GM19023 (cell line): ENCODE results near the gene TTC23.
"Not testable (repeated sequence)": the region's sequence is repeated elsewhere in the genome, so short reads cannot be mapped to it uniquely, and the experiment has no call there.

Experiments
- ATAC-seq: cut with Tn5 transposase; IDR thresholded peaks from one replicate; pipeline ENCODE4 v1.9.1; 2021; ENCODE audit warnings: mild to moderate bottlenecking, moderate library complexity; ENCODE audit not compliant: unreplicated experiment

TTC23 gene

DNA sequence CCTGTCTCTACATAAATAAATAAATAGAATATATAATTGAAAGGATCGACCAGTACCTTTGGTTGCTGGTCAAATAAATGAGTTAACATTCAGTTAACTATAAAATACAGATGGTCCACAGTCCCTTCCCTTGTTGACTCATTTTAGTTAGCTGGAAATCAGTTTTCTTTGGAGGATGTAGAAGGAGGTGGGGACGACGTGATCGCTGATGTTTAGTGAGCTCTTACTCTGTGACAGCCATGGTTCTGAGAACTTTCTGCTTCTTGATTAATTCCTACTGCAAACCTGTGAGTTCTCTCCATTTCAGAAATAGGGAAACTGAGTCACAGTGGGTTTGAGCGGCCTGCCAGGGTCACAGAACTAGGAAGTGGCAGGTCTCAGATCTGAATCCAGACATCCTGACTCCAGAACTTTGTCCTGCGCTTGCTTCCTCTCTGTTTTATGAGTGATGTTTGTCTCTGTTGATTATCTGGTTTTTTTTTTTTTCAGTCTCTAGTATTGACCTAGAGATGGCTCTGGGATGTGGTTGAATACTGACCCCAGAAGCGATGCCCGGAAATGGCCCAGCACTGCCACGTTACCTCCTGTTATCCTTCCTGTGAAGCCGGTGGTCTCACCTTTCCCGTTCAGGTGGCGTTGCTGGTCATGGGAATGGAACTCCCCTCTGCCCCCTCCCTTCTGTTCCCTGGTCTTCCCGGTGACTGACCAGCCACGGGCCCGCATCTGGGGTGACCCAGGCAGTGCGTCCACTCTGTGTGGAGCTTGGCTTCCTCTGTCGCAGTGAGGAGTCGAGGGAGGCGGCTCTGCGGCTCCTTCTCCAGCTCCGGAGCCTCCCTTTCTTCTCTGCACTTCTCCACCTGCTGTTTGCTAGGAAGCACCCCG lies 126.3 kb downstream of the TTC23 start:
- ATAC-seq: no peak

DNA sequence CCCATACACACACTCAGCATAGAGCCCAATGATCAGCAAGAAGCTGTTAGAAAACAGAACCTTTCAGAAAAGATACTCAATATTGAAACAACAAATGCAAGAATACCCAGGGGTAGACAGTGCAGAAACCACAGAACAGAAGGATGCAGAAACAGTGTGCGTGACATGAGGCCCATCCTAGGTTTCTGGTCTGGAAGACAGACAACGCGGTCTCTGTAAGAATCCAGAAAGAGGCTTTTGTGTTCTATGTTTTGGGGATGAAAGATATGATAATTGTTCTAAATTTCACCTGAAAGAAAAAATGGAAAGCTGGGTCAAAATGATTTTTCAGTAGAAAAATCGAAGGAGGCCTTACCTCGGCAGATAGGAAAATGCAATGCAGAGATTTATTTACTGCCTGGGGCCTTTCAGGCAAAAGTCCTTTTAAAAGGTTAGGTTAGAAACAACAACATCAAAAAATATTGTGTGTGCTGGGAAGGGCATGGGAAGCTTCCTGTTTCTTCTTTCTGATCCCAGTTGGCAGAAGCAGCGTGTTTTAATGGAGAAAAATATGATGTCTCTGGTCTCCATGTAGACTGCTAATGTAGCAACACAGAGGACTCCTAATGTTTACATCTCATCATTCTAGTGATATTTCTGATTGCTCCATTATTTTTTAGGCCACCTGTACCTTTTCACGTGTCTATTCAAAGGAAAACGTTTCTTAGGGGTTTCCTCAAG lies 127.5 kb downstream of the TTC23 start:
- no peak for ATAC-seq

DNA sequence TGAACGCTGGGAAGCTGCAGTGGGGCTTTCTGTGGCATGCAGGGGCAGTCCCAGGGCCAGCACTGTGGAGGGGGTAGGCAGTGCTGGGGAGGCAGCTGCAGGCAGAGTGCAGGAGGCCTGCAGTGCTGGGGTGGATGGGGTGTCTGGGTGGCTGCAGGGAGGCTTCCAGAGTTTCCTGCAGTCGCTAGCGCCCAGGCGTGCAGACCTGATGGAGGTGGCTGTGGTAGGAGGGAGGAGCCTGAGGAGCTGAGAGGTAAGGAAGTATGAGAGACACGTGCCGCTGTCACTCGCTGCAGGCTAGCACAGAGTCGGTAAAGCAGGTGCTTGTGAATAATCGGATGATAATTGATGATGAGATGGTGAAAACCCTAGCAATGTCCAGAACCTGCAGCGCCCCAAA lies 128.2 kb downstream of the TTC23 start:
- no peak for ATAC-seq

DNA sequence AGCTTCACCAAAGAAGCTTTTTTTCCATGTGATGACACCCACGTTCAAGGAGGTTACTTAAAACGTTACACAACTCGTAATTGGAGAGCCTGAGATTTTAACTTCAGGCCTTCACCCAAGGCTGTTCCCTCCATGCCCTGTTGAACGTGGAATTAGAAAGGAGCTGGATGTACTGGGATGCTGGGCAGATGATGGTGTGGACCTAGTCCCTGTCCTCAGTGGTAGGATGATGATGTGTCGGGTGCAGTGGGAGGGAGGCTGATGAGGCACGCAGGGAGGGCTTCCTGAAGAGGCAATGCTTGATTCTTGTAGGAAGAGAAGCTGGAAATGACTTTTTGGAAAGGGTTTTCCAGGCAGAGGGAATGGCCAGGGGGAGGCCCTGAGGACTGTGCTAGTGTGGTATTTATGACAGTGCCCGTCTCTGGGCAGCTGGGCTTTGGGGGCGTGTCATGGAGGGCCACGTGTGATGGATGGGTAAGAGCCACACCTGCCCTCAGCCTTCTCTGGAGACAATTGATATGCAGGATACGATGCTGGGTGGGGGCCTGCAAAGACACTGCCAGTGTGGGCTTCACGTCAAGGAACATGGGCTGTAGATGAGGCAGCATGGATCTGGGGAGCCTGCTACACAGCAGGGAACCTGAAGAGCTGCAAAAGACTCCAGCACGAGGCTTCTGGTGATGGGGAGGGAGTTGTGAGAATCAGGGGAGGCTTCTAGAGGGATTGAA lies 129.2 kb downstream of the TTC23 start:
- ATAC-seq: no peak

DNA sequence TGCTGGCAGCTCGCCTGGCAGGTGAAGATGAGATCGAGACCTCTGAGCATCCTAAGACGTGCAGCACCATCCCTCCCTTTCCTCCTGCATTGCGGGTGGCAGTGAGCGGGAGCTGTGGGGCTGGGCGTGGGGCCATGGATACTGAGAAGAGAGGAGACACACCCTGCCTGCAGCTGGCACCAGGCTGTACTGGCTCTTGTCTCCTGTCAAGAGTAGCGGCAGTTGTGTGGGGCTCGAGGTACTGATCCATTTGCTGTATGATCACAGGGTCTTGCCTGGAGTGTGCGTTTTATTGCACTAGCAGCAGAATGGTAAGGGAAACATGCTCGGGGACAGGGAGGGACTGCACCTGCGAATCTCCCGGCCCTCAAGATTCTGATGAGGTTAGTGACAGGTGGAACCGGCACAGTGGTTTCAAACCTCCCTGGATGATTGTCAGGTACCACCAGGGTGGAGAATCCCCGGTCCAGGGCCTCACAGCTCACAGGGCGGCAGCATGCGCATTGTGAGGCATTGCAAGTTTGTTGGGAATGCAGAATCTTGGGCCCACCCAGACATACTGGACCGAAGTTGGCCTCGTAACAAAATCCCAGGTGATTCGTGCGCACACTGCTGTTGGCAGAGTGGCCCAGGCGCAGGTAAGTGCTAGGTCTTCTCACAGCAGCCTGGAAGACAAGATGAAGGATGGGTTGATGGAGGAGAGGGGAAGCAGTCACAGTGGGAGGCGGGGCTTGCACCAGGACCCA lies 130.4 kb downstream of the TTC23 start:
- ATAC-seq: no peak

DNA sequence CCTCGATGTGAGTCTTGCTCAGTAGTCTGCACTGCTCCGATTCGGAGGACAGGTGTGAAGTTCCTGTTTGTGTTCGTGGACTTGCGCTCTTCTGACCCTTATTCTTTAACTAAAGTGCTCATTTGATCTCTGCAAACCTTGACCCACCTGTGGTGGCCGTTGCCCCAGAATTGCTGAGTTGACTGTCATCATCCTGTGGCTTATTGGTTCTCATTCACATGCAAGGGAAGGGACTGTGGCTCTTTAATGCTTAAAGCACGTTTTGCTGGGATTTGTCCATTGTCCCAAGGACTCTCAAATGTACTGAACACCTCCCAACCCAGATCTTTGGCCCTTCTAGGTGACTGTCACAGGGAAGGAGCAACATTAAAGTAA lies 131.1 kb downstream of the TTC23 start:
- no peak for ATAC-seq

DNA sequence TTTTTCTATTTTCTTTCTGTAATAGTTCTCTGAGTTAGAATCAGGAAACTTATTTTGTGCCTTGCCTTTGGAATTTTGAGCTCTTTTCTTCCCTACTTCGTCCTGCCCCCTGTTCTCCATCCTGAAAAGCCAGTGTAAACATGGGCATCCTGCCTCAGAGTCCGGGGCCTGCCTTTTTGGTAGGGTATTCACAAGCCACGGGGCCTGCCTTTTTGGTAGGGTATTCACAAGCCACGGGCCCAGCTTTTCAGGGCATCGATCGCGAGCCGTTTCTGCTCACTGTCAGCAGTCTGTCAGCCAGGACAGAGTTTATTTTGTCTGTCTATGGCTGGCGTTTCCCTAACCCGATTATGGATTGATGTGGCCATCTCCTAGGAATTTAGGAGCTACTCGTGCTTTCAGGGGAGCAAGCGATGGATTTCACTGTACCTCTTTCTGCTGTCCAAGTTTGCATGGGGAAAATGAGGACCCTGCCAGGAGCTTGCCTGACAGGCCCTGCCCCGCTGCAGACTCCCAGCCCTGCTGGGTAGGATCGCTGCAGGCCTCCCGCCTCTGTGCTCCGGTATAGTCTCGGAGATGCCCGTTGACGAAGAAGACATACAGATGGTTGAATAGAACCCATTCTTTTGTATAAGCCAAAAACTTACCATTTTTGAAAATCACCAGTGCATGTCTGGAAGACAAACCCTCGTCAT lies 131.7 kb downstream of the TTC23 start:
- ATAC-seq: no peak

DNA sequence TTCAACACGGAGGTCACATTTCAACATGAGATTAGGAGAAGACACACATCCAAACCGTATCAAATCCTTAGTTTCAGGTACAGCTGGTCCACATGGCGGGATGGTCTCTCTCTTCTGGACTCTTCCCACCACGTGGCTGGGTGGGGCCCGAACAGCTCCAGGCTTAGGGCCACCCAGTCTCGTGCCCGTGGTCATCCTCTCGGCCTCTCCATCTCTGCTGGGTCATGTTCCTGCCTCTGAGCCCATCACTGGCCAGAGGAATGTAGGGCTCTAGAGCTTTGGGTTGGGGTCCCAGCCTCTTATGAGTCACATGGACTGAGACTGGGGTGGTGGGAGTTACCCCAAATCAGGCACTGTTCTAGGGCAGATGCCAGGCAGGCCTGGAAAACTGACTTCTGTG lies 132.3 kb downstream of the TTC23 start:
- no peak for ATAC-seq

DNA sequence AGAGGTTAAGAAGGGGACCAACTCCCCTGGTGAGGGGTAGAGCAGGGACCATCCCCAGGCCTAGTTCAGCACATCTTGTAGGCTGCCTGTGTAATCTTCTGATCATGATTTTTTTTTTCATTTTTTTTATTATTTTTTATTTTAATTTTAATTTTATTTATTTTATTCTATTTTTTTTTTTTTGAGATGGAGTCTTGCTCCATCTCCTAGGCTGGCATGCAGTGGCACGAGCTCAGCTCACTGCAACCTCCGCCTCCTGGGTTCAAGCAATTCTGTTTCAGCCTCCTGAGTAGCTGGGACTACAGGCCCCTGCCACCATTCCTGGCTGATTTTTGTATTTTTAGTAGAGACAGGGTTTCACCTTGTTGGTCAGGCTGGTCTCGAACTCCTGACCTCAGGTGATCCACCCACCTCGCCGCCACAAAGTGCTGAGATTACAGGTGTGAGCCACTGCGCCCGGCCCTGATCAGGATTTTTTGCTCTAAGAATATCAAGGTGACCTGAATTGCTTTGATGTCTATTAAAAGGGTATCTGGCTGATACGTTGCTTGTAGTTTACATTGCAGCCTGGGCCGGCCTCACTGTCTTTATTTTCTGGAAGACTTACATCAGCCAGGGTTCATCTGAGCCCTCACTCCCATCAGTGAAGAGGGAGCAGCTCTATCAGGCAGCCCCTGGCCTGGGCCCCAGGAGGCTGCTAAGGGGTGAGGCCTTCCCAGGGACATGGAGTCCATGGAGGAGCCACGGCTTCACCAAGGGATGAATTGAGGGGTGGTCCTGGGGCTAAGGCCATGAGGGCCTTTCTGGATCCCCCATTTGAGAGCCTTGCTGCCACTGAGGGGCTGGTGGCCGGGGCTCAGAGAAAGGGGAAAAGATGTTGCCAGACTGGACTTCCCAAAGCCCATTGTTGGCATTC lies 133.8 kb downstream of the TTC23 start:
- ATAC-seq: no peak

DNA sequence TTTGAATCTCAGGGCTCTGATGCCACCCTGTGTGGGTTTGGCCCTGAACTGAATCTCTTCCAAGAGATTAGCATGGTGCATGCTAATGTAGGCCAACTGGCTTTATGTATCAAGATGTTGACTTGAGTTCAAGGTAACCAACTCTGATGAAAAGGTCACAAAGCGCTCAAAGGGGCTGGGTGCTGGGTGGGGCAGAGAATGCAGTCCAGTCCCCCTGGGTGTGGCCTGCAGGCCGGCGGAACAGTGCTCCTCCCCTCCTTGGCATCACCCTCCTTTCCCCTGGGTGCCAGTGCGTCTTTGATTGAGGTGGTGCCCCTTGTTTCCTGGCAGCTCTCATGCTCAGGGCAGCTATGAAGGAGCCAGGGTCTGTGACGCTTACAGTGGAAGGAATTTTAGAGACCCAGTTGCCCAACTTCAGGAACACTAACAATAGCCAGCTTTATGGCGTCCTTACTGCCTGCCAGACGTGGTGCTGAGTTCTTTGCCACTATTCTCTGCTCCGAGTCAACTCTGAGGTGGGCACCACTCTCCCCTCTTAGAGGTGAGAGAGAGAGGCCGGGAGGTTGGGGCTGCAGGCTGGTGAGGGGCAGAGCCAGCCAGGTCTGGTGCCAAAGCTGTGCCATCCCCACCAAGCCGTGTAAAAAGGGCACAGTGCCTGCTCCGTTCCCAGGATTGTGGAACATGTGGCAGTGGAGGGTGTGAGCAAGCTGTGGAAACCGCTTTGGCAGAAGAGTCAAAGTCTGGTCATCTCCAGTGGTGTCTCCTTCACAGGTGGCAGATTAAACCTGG lies 134.7 kb downstream of the TTC23 start:
- no peak for ATAC-seq

DNA sequence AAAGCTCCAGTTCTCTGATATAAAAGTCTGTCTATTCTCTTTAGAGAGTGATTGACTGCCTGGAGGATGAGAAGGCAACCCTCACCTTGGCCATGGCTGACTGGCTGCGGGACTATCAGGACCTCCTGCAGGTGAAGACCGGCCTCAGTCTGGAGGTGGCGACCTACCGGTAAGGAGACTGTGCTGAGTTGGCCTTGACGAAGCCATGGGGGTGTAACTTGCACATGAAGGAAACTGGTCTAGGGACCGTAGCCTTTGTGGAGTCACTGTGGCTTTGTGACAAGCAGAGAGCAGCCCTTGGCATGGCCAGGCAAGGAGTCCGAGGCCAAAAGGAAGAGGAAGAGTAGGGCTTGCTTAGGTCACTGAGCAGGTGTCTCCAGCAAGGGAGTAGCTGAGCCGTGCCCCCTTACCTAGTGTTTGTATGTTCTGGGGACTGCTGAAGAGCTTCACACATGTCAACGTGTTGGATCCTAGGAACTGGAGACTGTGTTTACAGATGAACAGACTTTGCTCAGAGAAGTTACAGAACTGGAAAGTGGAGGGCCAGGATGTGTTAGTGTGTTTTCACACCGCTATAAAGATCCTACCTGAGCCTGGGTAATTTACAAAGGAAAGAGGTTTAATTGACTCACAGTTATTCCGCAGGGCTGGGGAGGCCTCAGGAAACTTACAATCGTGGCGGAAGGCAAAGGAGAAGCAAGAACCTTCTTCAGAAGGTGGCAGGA lies 135.7 kb downstream of the TTC23 start:
- no peak for ATAC-seq

DNA sequence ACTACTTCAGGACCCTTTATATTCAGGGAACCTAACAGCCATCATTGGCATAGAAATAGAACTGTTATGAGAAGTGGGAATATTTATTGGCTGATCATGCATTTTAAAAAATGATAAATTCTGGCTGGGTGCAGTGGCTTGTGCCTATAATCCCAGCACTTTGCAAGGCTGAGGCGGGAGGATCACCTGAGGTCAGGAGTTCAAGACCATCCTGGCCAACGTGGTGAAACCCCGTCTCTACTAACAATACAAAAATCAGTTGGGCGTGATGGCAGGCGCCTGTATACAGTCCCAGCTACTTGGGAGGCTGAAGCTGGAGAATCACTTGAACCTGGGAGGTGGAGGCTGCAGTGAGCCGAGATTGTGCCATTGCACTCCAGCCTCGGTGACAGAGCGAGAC lies 137.7 kb downstream of the TTC23 start:
- ATAC-seq: not testable (repeated sequence)

DNA sequence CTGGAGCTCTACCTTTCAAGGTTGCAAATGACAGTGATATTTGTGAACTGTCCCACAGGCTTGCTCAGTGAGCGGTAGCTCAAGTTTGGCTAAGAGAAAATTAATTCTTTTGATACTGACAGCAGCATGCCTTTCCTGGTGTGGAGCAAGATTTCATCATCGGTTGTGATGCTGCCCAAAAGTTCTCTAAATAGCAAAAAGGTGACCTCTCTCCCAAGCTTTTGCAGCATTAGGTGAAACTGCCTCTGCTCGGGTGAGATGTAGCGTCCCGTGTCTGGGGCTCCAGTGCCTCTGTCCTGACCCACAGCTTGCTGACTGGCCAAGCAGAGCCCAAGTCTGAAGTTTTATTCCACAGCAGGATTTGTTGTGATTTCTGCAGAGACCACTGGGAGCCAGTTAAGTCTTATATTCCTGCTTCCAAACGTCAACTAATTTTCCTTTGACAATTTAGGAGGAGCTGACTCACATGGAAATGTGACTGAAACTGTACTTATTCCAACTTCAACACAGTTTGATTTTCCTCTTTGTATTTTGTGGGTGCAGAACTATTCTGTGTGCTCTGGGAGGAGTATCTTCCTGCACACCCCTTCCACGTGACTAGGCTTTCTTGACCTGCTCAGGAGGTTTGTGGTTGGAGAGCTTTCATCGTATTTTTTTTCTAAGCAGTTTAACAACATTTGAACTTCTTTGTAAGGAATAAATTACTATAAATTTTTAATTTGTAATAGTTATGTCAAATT lies 138.6 kb downstream of the TTC23 start:
- no peak for ATAC-seq

DNA sequence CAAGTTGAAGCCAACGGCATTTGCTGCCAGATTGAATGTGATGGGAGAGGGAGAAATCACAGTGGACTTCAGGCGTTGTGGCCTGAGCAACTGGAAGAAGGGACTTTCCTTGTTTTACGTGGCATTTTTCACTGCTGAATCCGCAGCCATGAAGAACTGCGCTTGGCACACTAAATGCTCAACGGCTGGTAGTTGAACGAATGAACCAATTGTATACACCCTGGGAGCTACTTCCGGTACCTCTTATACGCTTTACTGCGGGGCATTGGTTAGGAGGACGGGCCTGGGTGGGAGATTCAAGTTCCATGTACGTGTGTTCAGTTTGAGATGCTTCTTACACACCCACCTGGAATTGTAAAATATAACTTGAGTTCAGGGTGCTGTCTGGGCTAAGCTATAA lies 139.3 kb downstream of the TTC23 start:
- ATAC-seq: no peak

DNA sequence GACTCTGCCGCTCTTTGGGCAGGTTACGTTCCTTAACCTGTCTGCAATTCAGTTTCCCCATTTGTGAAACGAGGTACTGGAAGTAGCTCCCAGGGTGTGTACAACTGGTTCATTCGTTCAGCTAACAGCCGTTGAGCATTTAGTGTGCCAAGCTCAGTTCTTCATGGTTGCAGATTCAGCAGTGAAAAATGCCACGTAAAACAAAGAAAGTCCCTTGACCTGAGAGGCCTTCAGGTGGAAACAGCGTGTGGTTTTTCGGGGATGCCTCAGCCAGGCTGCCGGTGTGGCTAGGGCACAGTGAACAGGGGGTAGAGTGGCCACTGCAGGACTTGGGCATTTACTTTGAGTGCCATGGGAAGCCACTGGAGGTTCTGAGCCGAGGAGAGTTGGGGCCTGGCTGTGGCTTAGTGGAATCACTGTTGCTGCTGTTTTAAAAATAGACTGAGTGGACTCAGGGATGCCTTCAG lies 139.8 kb downstream of the TTC23 start:
- ATAC-seq: no peak

DNA sequence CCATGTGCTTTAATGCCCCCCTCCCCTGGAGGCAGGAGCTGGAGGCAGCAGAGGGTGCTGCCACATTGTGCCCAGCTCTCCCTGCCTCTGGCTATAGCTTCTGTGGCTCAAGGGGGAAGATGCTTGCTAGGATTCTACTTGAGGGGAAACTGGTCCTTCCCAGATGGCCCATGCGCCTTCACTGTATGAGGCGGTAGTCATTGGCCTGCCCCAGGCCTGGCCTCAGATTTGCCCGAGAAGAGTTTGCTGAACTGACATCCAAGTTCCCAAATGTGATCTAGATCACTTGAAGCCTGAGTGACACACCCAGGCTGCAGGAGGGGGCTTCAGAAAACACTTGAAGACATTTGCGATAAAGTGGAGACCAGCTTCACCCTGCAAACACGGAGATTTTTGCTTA lies 140.4 kb downstream of the TTC23 start:
- no peak for ATAC-seq
